COLO829 (cell line): ENCODE data around the gene TOP2A.
A peak's percentile ranks its signal among the peaks of the same experiment; 100 is the strongest.
"Not testable (repeated sequence)": the region's sequence is repeated elsewhere in the genome, so short reads cannot be mapped to it uniquely, and the experiment has no call there.

ENCODE experiments used
- DNase-seq: peaks from one replicate; pipeline ENCODE4 v3.0.0; 2012; ENCODE audit warnings: low spot score

Gene TOP2A

DNA sequence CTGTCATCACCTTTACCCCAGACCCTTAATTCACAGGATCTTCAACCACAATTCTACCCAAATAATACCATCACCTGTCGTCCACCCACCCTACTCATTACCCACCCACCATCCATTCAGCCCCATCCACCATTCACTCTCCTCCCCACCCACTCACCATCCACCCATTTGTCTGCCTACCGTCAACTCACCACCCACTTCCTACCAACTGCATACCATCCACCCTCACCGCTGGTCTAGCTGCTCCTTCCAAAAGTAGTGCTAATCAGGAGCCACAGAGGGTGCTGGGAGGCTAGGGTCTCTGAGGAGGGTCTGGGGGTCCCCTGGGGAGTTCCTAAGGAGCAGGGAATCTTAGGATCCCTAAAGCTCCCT, 13.5 kb upstream of the TOP2A start:
- DNase-seq: no peak

DNA sequence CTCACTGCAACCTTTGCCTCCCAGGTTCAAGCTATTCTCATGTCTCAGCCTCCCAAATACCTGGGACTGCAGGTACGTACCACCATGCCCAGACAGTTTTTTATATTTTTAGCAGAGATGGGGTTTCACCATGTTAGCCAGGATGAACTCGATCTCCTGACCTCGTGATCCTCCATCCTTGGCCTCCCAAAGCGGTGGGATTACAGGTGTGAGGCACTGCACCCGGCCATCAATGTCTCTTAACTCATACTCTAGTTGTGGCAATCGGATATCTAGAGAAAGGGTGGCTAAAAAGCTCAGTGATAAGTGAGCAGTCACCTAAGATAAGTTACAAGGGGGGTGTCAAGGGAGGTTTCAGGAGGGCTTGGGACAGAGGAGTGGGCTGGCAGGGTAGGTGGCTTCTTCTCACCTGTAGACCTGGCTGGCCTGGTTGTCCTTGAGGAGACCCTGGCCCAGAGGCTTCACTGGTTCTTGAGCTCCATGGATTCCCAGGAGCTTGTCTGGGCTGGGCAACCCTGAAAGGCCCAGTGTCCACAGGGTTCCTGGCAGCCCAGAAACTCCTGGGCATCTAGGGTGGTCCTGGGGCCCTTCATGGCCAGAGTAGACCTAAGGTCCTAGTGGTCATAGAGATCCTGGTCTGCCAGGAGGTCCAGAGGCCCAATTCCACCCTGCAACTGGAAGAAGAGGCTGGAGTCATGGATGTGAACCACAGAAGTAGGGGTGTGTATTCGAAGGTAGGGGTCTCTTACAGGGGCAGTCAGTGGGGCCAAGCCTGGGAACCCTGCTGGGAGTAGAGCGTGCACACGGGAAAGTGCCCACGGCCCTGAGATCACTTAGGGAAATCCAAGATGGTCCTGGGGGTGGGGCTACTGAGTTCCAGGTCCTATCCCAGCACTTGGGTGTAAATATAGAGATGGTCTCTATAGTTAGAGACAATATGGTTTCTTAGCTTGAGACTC, 12.9 kb upstream of the TOP2A start:
- DNase-seq: no peak

DNA sequence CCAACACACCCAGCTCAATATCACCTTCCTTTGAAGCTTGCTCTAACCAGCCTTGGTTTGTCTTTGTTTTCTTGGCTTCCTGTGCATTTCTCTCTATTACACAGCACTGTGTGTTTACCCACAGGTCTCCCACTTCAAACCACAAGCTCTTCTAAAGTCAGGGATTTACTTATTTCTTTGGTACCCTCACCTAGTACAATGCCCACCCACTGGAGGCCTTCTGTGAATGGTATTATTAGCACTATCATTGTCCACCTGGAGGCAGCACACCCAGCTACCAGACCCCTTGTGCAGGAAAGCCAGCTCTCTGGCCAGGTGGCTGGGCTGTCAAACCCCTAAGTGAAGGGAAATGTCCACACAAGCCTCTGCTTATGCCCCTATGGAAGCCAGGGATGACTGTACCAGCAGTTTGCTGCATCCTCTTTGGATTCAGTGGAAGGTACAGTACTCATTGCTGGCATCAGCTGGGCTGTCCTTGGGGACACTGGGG, 9.4 kb upstream of the TOP2A start:
- no peak for DNase-seq

DNA sequence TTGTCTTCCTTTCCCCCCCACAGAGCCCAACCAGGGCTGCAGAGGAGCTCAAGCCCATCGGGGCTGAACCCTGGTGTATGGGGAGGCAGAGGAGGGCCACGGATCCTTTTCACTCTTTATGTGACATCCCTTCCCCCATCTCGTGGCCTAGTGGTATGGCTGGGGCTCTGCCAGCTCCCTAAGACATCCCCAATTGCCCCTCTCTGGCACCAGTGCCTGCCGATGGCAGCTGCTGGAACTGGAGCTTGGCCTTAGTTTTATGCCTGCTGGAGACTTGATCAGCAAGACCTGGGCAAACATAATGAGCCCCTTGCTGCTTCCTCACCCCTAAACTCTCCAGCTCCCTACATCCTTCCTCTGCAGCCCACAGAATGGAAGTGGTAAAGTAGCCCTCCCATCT, 8.0 kb upstream of the TOP2A start:
- DNase-seq: no peak

DNA sequence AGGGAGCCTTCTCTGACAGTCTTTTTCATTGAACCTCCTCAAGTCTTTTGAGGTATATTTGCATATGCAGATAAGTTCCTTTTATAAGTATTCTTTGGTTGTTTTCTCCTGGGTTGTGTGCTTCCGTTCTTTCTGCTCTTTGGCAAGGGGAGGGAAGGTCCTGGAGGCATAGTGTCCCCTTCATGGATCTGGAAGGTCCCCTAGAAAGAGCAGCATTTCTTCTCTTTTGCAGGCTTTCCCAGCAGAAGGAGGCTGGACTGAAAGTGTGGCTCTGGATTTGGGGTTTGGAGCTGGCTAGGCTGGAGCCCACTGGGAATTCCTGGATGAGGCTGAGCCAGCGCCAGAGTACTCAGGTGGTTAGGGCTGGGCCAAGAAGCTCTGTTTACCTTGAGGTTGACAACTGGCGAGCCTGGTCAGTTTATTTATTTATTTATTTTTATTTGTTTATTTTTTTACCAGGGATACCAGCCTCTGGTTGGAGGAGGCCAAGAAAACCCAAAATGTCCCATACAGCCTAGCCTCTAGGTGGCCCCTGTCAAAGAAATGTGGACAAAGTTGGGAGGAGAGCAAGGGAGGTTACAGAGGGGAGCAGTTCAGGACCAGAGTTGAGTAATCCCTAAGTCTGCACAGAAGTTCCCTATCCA, 5.4 kb upstream of the TOP2A start:
- DNase-seq: no peak

DNA sequence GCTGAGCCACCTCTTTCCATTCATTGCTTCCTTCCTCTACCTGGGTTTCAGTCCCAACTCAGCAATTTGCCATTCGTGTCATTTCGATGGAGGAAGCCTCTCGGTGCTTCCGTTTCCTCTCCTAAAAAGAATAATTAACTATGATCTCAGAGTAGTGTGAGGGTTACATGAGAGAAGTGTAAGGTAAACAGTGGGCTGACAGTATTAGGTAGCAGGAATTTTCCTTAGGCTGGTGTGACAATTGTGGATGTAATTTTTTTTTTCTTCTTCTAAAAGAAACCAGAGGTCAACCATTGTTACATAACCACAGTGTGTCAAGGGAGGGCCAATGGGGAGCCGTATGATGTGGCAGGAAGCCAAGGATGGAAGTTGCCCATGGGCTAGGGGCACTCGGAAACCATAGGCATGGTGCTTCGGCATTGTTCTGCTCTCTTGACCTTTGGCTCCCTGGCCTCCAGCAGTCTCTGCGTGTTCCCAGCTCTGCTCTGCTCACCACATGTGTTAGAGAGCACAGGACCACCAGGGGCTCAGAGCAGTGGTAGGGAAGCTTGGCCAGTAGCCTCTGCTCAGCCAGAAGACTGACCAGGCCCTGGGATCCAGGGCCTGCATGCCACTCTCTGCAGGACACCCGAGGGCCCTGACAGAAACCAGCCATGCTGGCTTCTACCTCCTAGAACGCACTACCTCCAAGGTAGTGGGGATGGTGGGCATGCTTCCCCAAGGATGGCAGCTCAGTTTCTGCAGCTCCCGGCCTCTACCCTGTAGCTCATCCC, 2.0 kb upstream of the TOP2A start:
- DNase-seq: no peak

DNA sequence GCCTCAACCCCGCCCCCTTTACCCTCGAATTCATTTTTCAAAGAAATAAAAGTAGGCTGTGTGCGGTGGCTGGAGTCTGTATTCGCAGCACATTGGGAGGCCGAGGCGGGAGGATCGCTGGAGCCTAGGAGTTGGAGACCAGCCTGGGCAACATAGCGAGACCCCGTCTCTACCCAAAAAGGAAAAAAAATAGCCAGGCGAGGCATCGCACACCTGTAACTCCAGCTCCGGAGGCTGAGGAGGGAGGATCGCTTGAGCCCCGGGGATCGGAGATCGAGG, 671 bp upstream of the TOP2A start:
- no peak for DNase-seq

DNA sequence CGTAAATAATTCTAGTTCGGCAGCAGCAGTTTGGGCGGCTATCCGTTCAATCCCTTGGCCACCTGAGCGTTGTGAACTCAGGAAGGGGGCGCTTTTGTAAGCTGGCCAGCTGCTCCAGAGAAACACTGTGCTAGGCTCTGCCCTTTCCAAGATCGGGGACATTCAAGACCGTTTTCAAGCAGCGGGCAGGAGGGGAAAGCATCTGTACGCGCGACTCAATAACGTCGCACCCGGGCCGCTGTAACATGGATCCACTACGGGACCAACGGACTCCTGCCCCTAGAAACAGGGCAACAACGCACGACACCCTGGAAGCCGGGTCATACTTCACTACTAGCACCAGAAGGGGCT, 463 bp downstream of the TOP2A start:
- DNase-seq: no peak

DNA sequence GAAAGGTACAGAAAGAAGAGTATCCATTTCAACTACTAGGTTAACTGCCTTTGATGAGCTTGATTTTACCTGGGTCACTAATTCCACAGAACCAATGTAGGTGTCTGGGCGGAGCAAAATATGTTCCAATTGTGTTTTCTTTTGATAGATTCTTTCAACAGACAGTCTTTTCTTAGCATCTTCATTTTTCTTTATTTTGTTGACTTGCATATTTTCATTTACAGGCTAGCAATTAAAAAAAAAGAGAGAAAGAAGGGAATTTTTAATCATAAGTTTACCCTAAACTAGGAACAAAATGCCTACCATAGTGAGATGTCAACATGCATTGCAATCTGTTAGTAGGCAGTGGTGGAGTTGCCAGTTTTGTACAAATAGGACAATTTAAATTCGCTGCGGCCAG, 1.0 kb downstream of the TOP2A start:
- DNase-seq: no peak

DNA sequence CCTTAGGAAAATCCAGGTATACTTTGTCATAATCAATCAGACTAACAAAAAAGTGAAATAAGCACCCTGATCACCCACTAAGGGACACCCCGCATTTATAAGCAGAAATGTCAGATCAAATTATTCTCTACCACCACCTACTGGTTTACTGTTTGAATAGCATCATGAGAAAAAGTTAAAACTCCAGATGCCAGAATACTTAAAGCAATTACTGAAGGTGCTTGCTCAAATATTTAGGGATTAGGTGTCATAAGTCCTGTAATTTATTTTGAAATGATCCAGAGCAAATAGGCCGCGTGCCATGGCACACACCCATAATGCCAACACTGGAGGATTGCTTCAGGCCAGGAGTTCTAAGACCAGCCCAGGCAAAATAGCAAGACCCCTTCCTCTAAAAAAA, 2.3 kb downstream of the TOP2A start:
- peak; percentile 48 for DNase-seq

DNA sequence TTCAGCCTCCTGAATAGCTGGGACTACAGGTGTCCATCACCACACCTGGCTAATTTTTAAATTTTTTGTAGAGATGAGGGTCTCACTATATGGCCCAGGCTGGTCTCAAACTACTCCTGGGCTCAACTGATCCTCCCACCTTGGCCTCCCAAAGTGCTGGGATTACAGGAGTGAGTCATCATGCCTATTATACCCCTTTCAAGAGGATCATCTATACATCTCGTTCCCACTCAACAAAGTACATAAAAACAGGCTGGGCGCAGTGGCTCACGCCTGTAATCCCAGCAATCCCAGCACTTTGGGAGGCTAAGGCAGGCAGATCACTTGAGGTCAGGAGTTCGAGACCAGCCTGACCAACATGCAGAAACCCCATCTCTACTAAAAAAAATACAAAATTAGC, 3.4 kb downstream of the TOP2A start:
- DNase-seq: not testable (repeated sequence)

DNA sequence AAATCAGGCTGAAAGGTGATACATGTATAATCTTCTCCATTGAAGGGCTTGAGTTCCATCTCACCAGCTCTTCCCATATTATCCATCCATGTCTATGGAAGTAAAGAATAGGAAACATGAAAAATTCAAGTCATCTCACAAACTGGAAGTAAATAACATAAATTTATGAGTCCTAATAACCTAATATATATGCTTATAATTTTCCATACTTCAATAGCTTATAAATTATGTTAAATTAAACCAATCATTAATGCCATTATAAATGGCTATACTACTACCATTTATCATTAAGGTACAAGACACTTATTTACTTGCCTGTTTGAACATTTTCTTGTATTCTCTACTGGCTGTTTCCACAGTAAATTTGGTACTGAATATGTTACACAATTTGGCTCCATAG, 4.8 kb downstream of the TOP2A start:
- DNase-seq: no peak

DNA sequence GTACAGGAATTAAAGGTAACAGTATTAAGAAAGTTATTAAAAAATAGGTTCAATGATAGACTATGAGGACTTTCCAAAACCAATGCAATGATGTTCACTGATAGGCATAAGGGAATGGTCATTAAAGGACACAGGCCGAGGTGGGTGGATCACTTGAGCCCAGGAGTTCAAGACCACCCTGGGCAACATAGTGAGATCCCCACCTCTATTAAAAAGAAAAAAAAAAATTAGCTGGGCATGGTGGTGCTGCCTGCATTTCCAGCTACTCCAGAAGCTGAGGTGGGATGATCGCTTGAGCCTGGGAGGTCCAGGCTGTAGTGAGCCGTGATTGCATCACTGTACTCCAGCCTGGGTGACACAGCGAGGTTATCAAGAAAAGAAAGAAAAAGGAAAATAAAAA, 5.9 kb downstream of the TOP2A start:
- DNase-seq: no peak

DNA sequence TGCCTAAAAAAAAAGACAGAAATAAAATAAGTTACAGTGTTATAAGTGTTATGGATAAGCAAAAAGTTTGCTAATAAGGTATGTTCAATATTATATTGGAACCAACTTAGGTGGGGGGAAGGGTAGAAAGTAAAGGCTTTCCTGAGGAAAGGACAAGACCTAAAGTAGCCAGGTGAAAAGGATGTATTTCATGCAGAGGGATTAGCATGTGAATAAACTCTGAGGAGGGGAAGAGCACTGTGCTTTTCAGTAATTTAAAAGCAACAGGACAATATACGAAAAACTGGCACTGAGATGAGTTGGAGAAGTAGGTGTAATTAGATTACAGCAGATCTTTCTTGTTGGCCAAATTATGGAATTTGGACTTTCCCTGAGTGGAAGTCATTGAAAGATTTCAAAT, 7.6 kb downstream of the TOP2A start:
- DNase-seq: no peak

DNA sequence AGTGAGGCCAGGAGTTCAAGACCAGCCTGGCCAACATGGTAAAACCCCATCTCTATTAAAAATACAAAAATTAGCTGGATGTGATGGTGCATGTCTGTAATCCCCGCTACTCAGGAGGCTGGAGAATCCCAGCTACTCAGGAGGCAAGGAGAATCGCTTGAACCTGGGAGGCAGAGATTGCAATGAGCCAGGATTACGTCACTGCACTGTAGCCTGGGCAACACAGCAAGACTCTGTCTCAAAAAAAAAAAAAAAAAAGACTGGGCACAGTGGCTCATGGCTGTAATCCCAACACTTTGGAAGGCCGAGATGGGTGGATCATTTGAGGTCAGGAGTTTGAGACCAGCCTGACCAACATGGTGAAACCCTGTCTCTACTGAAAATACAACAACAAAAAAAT, 8.2 kb downstream of the TOP2A start:
- not testable (repeated sequence) for DNase-seq

DNA sequence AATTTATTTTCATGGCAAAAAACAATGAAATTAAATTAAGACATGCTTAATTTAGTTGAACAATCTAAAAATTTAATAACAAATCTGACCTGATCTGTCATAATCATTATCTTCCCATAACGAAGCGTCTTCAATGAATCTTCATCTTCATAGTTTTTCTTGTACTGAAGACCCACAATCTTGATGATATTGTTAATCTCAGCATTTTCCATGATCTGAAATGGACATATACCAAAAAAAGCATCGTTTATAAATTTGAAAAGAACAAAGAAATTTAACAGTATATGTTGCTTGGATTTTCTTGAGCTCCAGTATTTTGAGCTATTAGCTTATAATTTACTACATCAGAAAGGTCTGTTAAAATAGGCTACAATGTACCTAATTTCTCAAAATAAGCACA, 10.2 kb downstream of the TOP2A start:
- no peak for DNase-seq

DNA sequence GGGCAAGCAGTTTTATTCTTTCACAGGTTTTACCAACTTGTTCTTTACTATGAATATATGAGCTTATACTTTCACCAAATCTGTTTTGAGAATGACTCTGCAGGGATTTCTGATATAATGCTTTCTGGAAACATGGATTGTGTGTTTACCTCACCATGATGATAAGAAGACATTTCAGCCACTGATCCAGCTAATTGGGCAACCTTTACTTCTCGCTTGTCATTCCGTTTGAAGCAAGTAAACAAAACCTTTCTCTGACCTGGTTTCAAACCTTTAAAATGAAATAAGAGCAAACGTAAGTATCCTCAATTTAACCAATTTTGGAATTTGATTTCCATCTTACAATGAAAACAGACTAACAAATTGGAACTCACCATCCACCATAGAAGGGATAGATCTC, 13.7 kb downstream of the TOP2A start:
- DNase-seq: no peak

DNA sequence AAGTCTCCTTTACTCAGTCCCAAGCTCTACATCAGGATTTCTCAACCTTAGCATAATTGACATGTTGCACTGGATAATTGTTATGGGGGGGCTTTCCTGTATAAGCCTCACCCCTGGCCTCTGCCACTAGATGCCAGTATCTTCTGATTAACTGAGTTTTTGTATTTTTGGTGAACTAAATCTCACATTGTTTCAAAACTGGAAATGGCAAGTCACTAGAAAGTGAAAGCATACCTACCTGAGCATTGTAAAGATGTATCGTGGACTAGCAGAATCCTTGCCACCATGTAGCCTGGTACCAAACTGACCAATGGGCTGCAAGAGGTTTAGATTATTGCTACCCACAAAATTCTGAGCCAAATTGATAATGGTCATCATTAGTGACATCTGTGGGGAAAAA, 15.0 kb downstream of the TOP2A start:
- no peak for DNase-seq

DNA sequence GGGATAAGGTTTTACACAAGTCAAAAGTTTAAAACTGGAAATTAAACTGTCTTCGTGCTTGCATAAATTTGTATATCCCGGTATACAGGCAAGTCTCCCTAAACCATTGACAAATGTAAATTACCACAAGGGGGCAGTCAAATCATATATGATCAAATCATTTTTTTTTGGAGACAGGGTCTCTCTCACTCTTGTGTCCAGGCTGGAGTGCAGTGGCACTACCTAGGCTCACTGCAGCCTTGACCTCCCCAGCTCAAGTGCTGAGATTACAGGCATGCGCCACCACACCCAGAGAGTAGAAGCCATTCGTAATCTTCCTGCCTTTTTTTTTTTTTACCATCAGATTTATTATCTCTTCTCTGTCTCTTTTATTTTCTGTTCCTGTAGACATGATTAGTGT, 18.5 kb downstream of the TOP2A start:
- DNase-seq: peak; percentile 40

DNA sequence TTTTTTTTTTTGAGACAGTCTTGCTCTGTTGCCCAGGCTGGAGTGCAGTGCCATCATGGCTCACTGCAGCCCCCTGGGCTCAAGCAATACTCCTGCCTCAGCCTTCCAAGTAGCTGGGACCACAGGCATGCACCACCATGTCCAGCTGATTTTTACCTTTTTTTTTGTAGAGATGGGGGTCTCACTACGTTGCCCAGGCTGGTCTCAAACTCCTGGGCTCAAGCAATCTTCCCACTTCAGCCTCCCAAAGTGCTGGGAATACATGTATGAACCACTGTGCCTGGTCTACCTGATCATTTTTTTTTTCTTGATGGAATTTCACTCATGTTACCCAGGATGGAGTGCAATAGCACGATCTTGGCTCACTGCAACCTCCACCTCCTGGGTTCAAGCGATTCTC, 31.1 kb downstream of the TOP2A start:
- DNase-seq: not testable (repeated sequence)

DNA sequence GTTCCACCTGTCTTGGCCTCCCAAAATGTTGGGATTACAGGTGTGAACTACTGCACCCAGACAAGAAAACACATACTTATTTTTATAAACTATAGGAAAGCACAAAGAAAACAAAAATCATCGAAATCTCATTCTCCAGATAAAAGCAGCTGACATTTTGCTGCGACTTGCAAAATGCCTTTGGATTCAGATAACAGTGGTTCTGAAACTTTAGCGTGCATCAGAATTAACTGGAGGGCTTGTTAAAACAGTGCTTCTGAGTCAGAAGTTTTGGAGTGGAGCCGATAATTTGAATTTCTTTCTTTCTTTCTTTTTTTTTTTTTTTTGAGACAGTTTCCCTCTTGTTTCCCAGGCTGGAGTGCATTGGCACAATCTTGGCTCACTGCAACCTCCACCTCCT, 35.4 kb downstream of the TOP2A start:
- no peak for DNase-seq

DNA sequence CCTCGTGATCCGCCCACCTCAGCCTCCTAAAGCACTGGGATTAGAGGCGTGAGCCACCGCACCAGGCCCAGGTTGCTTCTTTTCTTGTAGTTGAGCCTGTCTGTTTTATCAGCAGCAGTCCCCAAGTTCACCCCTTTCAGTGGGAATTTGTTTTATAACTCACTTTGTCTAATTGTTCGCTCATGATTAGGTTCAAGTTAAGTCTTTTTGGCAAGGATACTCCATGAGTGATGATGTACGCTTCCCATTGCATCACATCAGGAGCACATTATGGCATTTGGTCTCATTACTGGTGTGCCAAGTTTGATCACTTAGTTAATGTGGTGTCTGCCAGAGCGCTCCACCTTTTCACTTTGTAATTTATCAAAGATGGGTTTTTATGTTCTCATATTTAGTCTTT, 38.7 kb downstream of the TOP2A start:
- DNase-seq: no peak

DNA sequence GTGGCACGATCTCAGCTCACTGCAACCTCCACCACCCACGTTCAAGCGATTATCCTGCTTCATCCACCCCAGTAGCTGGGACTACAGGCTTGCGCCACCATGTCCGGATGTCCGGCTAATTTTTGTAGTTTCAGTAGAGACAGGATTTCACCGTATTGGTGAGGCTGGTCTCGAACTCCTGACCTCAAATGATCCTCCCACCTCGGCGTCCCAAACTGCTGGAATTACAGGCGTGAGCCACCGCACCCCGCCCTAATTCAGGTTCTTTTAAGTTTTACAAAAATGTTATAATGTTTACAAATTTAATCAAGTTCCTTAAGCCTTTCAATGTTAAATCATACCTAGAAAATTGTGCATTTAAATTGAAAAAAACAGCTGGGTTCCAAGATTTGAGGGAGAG, 39.9 kb downstream of the TOP2A start:
- DNase-seq: no peak
